Bronchial epithelial cell (primary cell): ENCODE measurements around the gene RBM4B. TPM values are rescaled to one million over a fixed set of nuclear protein-coding genes. Genes with fewer than 3 reads are reported as not detected.

Experiments used
- DNase-seq: peaks from one replicate; pipeline ENCODE4 v3.0.0-alpha.2; 2010; ENCODE audit warnings: low read depth
- FAIRE-seq: peaks from 2 replicates; lab custom pipeline; 2011; peaks lifted over from hg19 to GRCh38; lab: Jason Lieb, UNC
- H3K27me3 ChIP-seq: 2 replicates; pipeline ENCODE4 v1.5.1; 2011; ENCODE audit warnings: low read length; ENCODE audit not compliant: control insufficient read depth, insufficient read depth
- H3K36me3 ChIP-seq: 2 replicates; pipeline ENCODE4 v1.5.1; 2011; ENCODE audit warnings: low read length; ENCODE audit not compliant: control insufficient read depth, insufficient read depth
- H3K4me3 ChIP-seq: 2 replicates; pipeline ENCODE4 v1.5.1; 2011; ENCODE audit warnings: mild to moderate bottlenecking, low read depth, low read length, control low read depth
- CTCF ChIP-seq: IDR thresholded peaks from 2 replicates; pipeline ENCODE4 v1.5.1; 2011; ENCODE audit warnings: mild to moderate bottlenecking, moderate library complexity, low read length, control low read depth, inconsistent platforms; ENCODE audit not compliant: insufficient read depth, severe bottlenecking
- total RNA-seq: library from RNA; depleted of rRNA; stranded (reverse); fragments of >200 nt; gene quantifications from 2 replicates; pipeline ENCODE4 v1.2.1, GENCODE V29; 2014

Gene RBM4B
- total RNA-seq, 1 donor from 2014 or later, result 13.4 TPM

GRCh38 chr11:66631883-66632282 is 45.8 kb downstream of the RBM4B start:
- Histone ChIP-seq H3K27me3 (no peaks in the 10 kb centered on the region), H3K36me3 (peaks cover 17% of the 10 kb centered on the region), H3K4me3 (no peak overlapping the region)
- no peak for DNase-seq
- no peak for TF ChIP-seq CTCF
- no peak for FAIRE-seq

- FAIRE-seq, result no peak
- no peak for TF ChIP-seq CTCF
Observed at GRCh38 chr11:66629356-66629755, 48.3 kb downstream of the RBM4B start.

GRCh38 chr11:66628061-66628603 is 49.6 kb downstream of the RBM4B start:
- Histone ChIP-seq H3K36me3 (peaks cover 35% of the 10 kb centered on the region), H3K27me3 (no peaks in the 10 kb centered on the region), H3K4me3 (no peak overlapping the region)
- no peak for DNase-seq
- no peak for TF ChIP-seq CTCF
- FAIRE-seq, result no peak

More at GRCh38 chr11:66629356-66629755, 48.3 kb downstream of the RBM4B start:
- no peak overlapping the region for H3K4me3 ChIP-seq
- DNase-seq, result no peak
- no peaks in the 10 kb centered on the region for H3K27me3 ChIP-seq
- peaks cover 34% of the 10 kb centered on the region for H3K36me3 ChIP-seq

- H3K27me3 ChIP-seq, result no peaks in the 10 kb centered on the region
- DNase-seq (no peak), FAIRE-seq (no peak)
- TF ChIP-seq CTCF, result no peak
- peaks cover 37% of the 10 kb centered on the region for H3K36me3 ChIP-seq
- H3K4me3 ChIP-seq, result no peak overlapping the region
Observed at GRCh38 chr11:66626926-66627325, 50.8 kb downstream of the RBM4B start.

GRCh38 chr11:66626382-66626781 is 51.3 kb downstream of the RBM4B start:
- FAIRE-seq (no peak), DNase-seq (no peak)
- no peak for TF ChIP-seq CTCF
- Histone ChIP-seq H3K36me3 (peaks cover 38% of the 10 kb centered on the region), H3K4me3 (no peak overlapping the region), H3K27me3 (no peaks in the 10 kb centered on the region)

GRCh38 chr11:66625752-66626149 is 51.9 kb downstream of the RBM4B start:
- Histone ChIP-seq H3K27me3 (no peaks in the 10 kb centered on the region), H3K4me3 (no peak overlapping the region), H3K36me3 (peaks cover 38% of the 10 kb centered on the region)
- no peak for FAIRE-seq
- DNase-seq, result no peak
- TF ChIP-seq CTCF, result no peak
